AG04450 (cell line): ENCODE measurements around the gene RPL9. TPM values are rescaled to one million over a fixed set of nuclear protein-coding genes. Genes with fewer than 3 reads are reported as not detected.

Experiments used
- CTCF ChIA-PET: fragments of 300-600, 350-600 bp; formaldehyde crosslinking; extraction: SDS; loops from one replicate; lab custom pipeline; 2022; ENCODE audit warnings: antibody characterized with exemption, inconsistent platforms; lab: Charles Lee
- POLR2A ChIA-PET: fragments of 350-600 bp; formaldehyde crosslinking; extraction: SDS; loops from one replicate; lab custom pipeline; 2021; ENCODE audit warnings: antibody characterized with exemption, inconsistent platforms; lab: Yijun Ruan, JAX
- DNase-seq: peaks from one replicate; pipeline ENCODE4 v3.0.0-alpha.2; 2011; ENCODE audit warnings: low read depth, low spot score
- H3K27ac ChIP-seq: one replicate; pipeline ENCODE4 v1.5.1; 2012; ENCODE audit warnings: low read depth, low read length, control low read depth
- H3K27me3 ChIP-seq: one replicate; pipeline ENCODE4 v1.6.0; 2012; ENCODE audit warnings: low read length; ENCODE audit not compliant: control insufficient read depth, insufficient read depth
- H3K4me3 ChIP-seq: 2 replicates; pipeline ENCODE4 v1.5.1; 2011; ENCODE audit warnings: mild to moderate bottlenecking, low read depth, low read length, control low read depth
- H3K9me3 ChIP-seq: 2 replicates; pipeline ENCODE4 v1.5.1; 2012; ENCODE audit warnings: low read length; ENCODE audit not compliant: control insufficient read depth, insufficient read depth
- CTCF ChIP-seq: IDR thresholded peaks from 2 replicates; pipeline ENCODE4 v1.5.1; 2011; ENCODE audit warnings: low read depth, low read length, control low read depth, inconsistent platforms
- polyA plus RNA-seq: library from polyadenylated mRNA; depleted of rRNA; stranded (reverse); fragments of >200 nt; gene quantifications from 2 replicates; pipeline ENCODE4 v1.2.3, GENCODE V29; 2011

Gene RPL9
- polyA plus RNA-seq, 1 experiment, result 3,111 TPM

GRCh38 chr4:39490322-39490721 is 31.6 kb upstream of the RPL9 start:
- no peaks in the 10 kb centered on the region for H3K9me3 ChIP-seq
- DNase-seq, result no peak
- no peak for TF ChIP-seq CTCF
- no peak overlapping the region for H3K27ac ChIP-seq
- H3K27me3 ChIP-seq, result peaks cover 2% of the 10 kb centered on the region
- ChIA-PET POLR2A (no interaction called here), CTCF (interaction anchor here (1.4 kb wide), 1 partner anchor 21 kb away, joined by 4 read pairs; no protein-coding TSS in a partner anchor)
- H3K4me3 ChIP-seq, result no peak overlapping the region

GRCh38 chr4:39486221-39486804 is 27.6 kb upstream of the RPL9 start:
- Histone ChIP-seq H3K9me3 (peaks cover 8% of the 10 kb centered on the region), H3K27ac (no peak overlapping the region), H3K4me3 (no peak overlapping the region), H3K27me3 (peaks cover 2% of the 10 kb centered on the region)
- no peak for DNase-seq
- no peak for TF ChIP-seq CTCF
- POLR2A ChIA-PET, result no interaction called here
- CTCF ChIA-PET, result no interaction called here

GRCh38 chr4:39484582-39485272 is 26.0 kb upstream of the RPL9 start:
- ChIA-PET POLR2A (no interaction called here), CTCF (interaction anchor here (1.0 kb wide), 1 partner anchor 15 kb away, joined by 3 read pairs; no protein-coding TSS in a partner anchor)
- Histone ChIP-seq H3K27me3 (peaks cover 2% of the 10 kb centered on the region), H3K27ac (no peak overlapping the region), H3K9me3 (peaks cover 8% of the 10 kb centered on the region), H3K4me3 (no peak overlapping the region)
- no peak for TF ChIP-seq CTCF
- no peak for DNase-seq

GRCh38 chr4:39480902-39481695 is 22.4 kb upstream of the RPL9 start:
- no peak for TF ChIP-seq CTCF
- DNase-seq, result no peak
- Histone ChIP-seq H3K27me3 (peaks cover 2% of the 10 kb centered on the region), H3K9me3 (peaks cover 8% of the 10 kb centered on the region), H3K27ac (no peak overlapping the region), H3K4me3 (no peak overlapping the region)
- ChIA-PET POLR2A (no interaction called here), CTCF (interaction anchor here (1.1 to 1.3 kb wide), 2 partner anchors 12 kb away, joined by 4 to 5 read pairs; no protein-coding TSS in a partner anchor)

GRCh38 chr4:39480251-39480650 is 21.5 kb upstream of the RPL9 start:
- CTCF ChIA-PET, result interaction anchor here (1.1 to 1.5 kb wide), 2 partner anchors 11 kb away, joined by 4 to 15 read pairs; no protein-coding TSS in a partner anchor
- TF ChIP-seq CTCF, result no peak
- POLR2A ChIA-PET, result no interaction called here
- peaks cover 8% of the 10 kb centered on the region for H3K9me3 ChIP-seq
- H3K27me3 ChIP-seq, result no peaks in the 10 kb centered on the region
- no peak overlapping the region for H3K27ac ChIP-seq
- H3K4me3 ChIP-seq, result no peak overlapping the region
- no peak for DNase-seq
